ENCODE results near the gene STOX1.

The STOX1 gene

DNA sequence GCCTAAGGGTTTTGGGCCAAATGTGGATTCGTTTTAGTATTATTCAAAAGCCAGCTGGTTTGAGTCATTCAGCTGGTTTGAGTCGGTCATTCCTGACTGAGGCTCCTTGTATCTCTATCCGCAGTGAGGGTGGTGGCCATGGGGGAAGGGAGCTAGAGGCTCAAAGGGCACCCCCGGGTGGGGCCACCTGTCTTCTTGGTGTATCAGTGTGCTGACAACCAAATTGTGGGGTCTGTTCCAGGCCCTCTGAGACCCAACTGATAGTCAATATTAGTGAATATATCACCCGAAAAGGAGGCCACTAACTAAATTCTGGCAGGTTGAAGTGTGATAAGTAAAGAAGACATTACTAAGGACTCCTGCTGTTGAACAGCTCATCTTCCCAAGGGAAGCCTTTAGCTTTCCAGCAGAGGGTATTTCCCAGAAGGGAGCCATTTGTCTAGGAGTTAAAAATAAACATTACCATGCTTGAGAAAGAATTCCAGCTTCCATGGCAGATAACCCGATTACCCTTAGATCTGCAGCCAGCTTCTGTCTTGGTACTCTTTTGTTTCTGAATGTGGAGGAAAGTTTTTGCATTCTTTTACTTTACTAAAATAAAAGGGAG is 43.9 kb downstream of the STOX1 start:
- H3K36me3 ChIP-seq, result no peaks in the 10 kb centered on the region
- no peaks in the 10 kb centered on the region for H3K27me3 ChIP-seq (ENCODE audit: insufficient read depth, low read depth, severe bottlenecking)
- peak overlapping the region; percentile 32 for H3K4me3 ChIP-seq (ENCODE audit: low read depth, low read length)
- TF ChIP-seq, protein P1, sequence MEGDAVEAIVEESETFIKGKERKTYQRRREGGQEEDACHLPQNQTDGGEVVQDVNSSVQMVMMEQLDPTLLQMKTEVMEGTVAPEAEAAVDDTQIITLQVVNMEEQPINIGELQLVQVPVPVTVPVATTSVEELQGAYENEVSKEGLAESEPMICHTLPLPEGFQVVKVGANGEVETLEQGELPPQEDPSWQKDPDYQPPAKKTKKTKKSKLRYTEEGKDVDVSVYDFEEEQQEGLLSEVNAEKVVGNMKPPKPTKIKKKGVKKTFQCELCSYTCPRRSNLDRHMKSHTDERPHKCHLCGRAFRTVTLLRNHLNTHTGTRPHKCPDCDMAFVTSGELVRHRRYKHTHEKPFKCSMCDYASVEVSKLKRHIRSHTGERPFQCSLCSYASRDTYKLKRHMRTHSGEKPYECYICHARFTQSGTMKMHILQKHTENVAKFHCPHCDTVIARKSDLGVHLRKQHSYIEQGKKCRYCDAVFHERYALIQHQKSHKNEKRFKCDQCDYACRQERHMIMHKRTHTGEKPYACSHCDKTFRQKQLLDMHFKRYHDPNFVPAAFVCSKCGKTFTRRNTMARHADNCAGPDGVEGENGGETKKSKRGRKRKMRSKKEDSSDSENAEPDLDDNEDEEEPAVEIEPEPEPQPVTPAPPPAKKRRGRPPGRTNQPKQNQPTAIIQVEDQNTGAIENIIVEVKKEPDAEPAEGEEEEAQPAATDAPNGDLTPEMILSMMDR (IDR thresholded peaks at IDR 0.05; ENCODE audit: low read depth, low read length), result no peak
- peak; percentile 70 for DNase-seq
- peak overlapping the region; percentile 79 for H3K27ac ChIP-seq
- peaks cover 10% of the 10 kb centered on the region for H3K9me3 ChIP-seq (ENCODE audit: severe bottlenecking)

DNA sequence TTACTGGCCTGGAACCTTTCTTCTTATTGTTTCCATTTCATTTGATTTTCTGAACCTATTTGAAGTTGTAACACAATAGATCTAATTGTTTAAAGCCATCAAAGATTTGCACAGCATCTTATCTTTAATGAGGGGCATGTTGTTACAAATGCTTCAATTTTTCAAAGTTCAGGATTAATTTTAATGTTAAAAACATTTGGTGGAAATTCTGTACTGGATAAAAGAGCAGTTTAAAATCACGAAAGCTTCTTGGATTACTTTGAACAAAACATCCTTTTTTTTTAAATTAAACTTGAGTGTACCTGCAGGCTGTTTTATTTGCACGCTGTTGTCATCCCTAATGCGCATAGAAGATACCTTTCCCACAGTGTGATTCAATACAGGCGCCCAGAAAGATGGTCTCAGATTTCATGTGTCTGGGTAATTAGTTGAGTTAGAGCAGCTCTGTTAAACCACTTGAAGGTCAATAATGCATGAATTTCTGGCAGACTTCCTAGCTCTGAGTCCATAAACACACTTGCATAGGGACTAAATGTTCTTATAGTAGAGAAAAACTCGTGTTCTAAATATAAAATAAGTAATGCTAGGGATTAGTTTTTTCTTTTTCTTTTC is 44.5 kb downstream of the STOX1 start:
- Histone ChIP-seq H3K4me3 (ENCODE audit: low read depth, low read length) (peak overlapping the region; percentile 32), H3K9me3 (ENCODE audit: severe bottlenecking) (peaks cover 8% of the 10 kb centered on the region), H3K27me3 (ENCODE audit: insufficient read depth, low read depth, severe bottlenecking) (no peaks in the 10 kb centered on the region), H3K27ac (peak overlapping the region; percentile 79), H3K36me3 (no peaks in the 10 kb centered on the region)
- DNase-seq, result peak; percentile 26
- TF ChIP-seq, protein P1 (IDR thresholded peaks at IDR 0.05; ENCODE audit: low read depth, low read length), result no peak

DNA sequence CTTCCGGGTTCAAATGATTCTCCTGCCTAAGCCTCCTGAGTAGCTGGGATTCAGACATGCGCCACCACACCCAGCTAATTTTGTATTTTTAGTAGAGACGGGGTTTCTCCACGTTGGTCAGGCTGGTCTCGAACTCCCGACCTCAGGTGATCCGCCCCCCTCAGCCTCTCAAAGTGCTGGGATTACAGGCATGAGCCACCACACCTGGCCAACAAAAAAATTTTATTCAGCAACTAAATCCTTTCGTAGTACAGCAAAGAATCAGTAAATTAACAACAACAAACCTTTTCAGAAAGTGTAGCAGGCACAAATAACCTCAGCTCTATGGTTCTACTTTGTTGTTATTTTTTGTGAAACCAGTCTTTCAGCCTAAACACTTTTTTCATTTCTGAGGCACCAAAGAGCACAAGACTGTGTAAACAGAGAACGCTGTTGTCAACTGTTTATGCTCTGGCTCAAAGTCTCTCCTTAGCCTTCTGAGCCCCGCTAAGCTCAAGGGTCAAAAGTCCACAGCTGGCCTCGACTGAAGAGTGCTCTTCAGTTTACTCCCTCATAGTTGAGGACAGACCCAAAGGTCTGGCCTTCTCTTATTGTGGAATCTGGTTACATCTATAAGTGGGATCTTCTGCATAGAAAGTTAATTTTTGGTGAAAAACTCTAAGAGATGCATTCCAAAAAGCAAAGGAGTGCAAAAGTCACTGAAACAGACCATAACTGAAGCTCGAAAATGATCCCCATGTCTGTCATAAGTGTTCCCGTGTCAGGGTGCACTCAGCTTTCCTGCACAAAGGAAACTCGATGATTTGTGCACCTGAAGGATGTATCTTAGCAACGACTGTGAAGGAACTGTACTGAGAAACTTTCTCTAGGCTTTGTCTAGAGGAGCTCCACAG is 49.2 kb downstream of the STOX1 start:
- Histone ChIP-seq H3K27me3 (ENCODE audit: insufficient read depth, low read depth, severe bottlenecking) (no peaks in the 10 kb centered on the region), H3K4me3 (ENCODE audit: low read depth, low read length) (no peak overlapping the region), H3K9me3 (ENCODE audit: severe bottlenecking) (no peaks in the 10 kb centered on the region), H3K27ac (peak overlapping the region; percentile 28; the same call in 1 of the 2 replicates), H3K36me3 (no peaks in the 10 kb centered on the region)
- DNase-seq, result no peak
- TF ChIP-seq, protein P1 (IDR thresholded peaks at IDR 0.05; ENCODE audit: low read depth, low read length), result no peak

DNA sequence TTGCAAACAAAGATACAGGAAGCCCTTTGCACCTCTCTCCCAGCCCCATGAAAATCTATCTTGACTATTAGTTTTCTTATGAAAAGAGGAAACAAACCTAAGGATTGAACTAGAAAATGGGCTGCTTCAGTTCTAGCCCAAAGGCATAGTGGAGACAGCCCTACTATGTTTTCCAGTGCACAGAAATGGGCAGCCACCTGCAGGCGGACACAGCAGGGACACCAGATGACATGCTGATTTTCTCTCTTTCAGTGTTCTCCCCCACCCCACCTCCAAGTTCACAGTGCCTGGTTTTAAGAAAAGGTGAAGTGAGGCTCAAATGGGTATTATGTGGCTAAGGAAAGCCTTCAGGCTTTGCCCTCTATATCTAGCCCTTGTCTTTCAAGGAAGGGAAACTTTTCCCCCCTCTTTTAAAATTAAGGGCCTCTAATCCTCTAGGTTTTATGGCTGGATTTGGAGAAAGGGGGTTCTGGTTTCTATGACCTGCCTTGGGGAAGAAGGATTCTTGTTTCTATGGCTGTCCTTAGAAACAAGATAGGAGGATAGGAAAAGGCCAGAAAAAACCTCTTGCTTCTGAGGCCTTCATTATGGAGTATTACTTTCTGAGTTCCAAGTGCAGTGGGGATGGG is 50.3 kb downstream of the STOX1 start:
- DNase-seq, result no peak
- no peaks in the 10 kb centered on the region for H3K27me3 ChIP-seq (ENCODE audit: insufficient read depth, low read depth, severe bottlenecking)
- no peak overlapping the region; the same call in 1 of the 2 replicates for H3K27ac ChIP-seq
- H3K36me3 ChIP-seq, result no peaks in the 10 kb centered on the region
- no peak overlapping the region for H3K4me3 ChIP-seq (ENCODE audit: low read depth, low read length)
- TF ChIP-seq, protein P1 (IDR thresholded peaks at IDR 0.05; ENCODE audit: low read depth, low read length), result no peak
- H3K9me3 ChIP-seq (ENCODE audit: severe bottlenecking), result no peaks in the 10 kb centered on the region

DNA sequence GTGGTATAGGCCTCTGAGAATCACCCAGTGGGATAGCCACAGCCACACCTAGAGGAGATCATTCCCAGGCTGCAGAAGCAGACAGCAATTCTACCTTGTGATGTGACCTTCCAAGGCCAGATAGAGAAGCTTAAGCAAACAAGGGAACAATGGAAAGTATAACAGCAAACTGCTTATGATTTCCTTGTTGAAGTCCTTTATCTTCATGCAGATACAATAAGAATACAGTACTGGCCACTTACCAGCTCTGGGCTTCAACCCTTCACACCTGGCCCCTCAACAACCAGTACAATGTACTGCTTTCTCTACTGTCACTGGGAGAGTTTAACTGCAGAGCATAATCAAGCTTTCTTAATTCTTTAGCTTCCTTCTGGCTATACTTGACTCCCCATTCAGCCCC is 51.2 kb downstream of the STOX1 start:
- Histone ChIP-seq H3K27ac (no peak overlapping the region), H3K36me3 (no peaks in the 10 kb centered on the region), H3K9me3 (ENCODE audit: severe bottlenecking) (no peaks in the 10 kb centered on the region), H3K27me3 (ENCODE audit: insufficient read depth, low read depth, severe bottlenecking) (no peaks in the 10 kb centered on the region), H3K4me3 (ENCODE audit: low read depth, low read length) (no peak overlapping the region)
- TF ChIP-seq, protein P1 (IDR thresholded peaks at IDR 0.05; ENCODE audit: low read depth, low read length), result no peak
- no peak for DNase-seq

All from WERI-Rb-1 (cell line).